Pancreas (tissue), 10 donors: ENCODE data around the gene FOXRED1. TPM values are rescaled to one million over a fixed set of nuclear protein-coding genes. Genes with fewer than 3 reads are reported as not detected.
A peak's percentile ranks its signal among the peaks of the same experiment; 100 is the strongest.

Experiments
- ATAC-seq, 4 donors: fragments of 200-7000 bp; cut with Tn5 transposase; one replicate each; pipeline versions ENCODE4 v1.8.0 to v1.9.1; 2020; ENCODE audit warnings: mild to moderate bottlenecking in 4 of 4, moderate library complexity in 4 of 4
- DNase-seq, 6 donors: peaks; one replicate each; pipeline ENCODE4 v3.0.0-alpha.2; 2020
- FAIRE-seq: peaks from 2 replicates; lab custom pipeline; 2012; peaks lifted over from hg19 to GRCh38; lab: Jason Lieb, UNC
- H3K27ac ChIP-seq, 4 donors: fragments of 200-600 bp; sonication (generic); 1 replicate in 3 of 4; 2 replicates in 1 of 4; pipeline versions ENCODE4 v1.5.0 to v1.8.0; 2020
- H3K27me3 ChIP-seq, 4 donors: fragments of 200-600 bp; one replicate each; pipeline ENCODE4 v1.8.0; 2021
- H3K36me3 ChIP-seq, 3 donors: fragments of 200-600 bp; sonication (generic) in 1 of 3; one replicate each; pipeline versions ENCODE4 v1.5.0 to v1.8.0; 2020 to 2021
- H3K4me1 ChIP-seq, 3 donors: fragments of 200-600 bp; one replicate each; pipeline ENCODE4 v1.8.0; 2021
- H3K4me3 ChIP-seq, 4 donors: fragments of 200-600 bp; sonication (generic) in 2 of 4; one replicate each; pipeline versions ENCODE4 v1.5.0 to v1.8.0; 2020 to 2021
- H3K9me3 ChIP-seq, 4 donors: fragments of 200-600 bp; one replicate each; pipeline ENCODE4 v1.8.0; 2021
- CTCF ChIP-seq, 4 donors: fragments of 200-600 bp; sonication (generic) in 3 of 4; IDR thresholded peaks; one replicate each; pipeline versions ENCODE4 v1.5.0 to v1.8.0; 2021; ENCODE audit warnings: antibody characterized with exemption in 4 of 4
- WGBS, 2 donors: extraction: QIAGEN DNeasy Blood & Tissue Kit; methylation state at CpG; one replicate each; pipeline ENCODE4 v1.1.7; 2013; 5-methylcytosine and 5-hydroxymethylcytosine counted together
- intact Hi-C, 3 donors: fragments of 100-400 bp; cut with DNase I; formaldehyde crosslinking; loops; one replicate each; pipeline versions ENCODE4 v1.11.1 to v1.14.2; 2022
- polyA plus RNA-seq, 2 donors: library from polyadenylated mRNA; stranded (reverse); fragments of 200-250 nt; gene quantifications; one replicate each; pipeline ENCODE4 v1.2.3, GENCODE V29; 2013
- total RNA-seq, 6 donors: library from RNA; stranded (reverse); fragmentation: NEBNext Ultra II Directional in 4 of 6; extraction: Animal tissue kit (Norgen Biotek cat#: 25700) in 4 of 6; gene quantifications; one replicate each; pipeline versions ENCODE4 v1.2.1 to v1.2.4, GENCODE V29; 2021 to 2023
- donor health status: healthy with polysubstance abuse.
- donor health status: DM: no; HTN: no; CAD: no; lungs with moderate emphysema.
- donor health status: DM: no; HTN: no; CAD: no.
- donor health status: control.
- donor health status: control.
- donor health status: Bipolar disorder and iron deficiency.
- donor health status: DM: yes; HTN: yes; CAD: no.
- donor health status: DM: no; HTN: no; CAD: no.
- donor health status: DM: no; HTN: no; CAD: no.
- donor health status: DM: yes; HTN: yes; CAD: no.

FOXRED1 gene
- total and polyA plus RNA-seq, 8 donors = 6.3 to 29.4 (median 11.5) TPM

- Histone ChIP-seq H3K36me3 (peaks cover 17 to 54% (median 44%) of the 10 kb centered on the region in 3 donors), H3K27ac (no peak overlapping the region), H3K4me1 (peaks cover 4 to 12% (median 10%) of the 10 kb centered on the region in 3 donors), H3K9me3 (no peaks in the 10 kb centered on the region), H3K27me3 (no peaks in the 10 kb centered on the region), H3K4me3 (no peak overlapping the region)
- ATAC-seq (no peak), DNase-seq (no peak), FAIRE-seq (no peak)
- intact Hi-C loops = no loop called here
- 75 to 83% methylated on average over 8 of the region's 8 CpGs for WGBS, 2 donors
- no peak for TF ChIP-seq CTCF (IDR thresholded peaks at IDR 0.05)
These were observed 3.1 kb upstream of the FOXRED1 start for GRCh38 chr11:126265811-126266210.

GRCh38 chr11:126267650-126268049 lies 1.3 kb upstream of the FOXRED1 start:
- intact Hi-C loops = no loop called here
- no peaks in the 10 kb centered on the region for H3K9me3 ChIP-seq
- DNase-seq (peak; percentile 64 to 90 (median 84)), FAIRE-seq (no peak), ATAC-seq (peak; percentile 49 to 59 (median 52))
- peak overlapping the region; percentile 83 to 90 (median 88) for H3K27ac ChIP-seq
- H3K4me3 ChIP-seq = peak overlapping the region; percentile 52 to 84 (median 76)
- H3K36me3 ChIP-seq = peaks cover 17 to 45% (median 41%) of the 10 kb centered on the region in 3 donors
- 19 to 29% methylated on average over 6 of the region's 6 CpGs for WGBS, 2 donors
- no peak for TF ChIP-seq CTCF (IDR thresholded peaks at IDR 0.05)
- H3K27me3 ChIP-seq = no peaks in the 10 kb centered on the region
- H3K4me1 ChIP-seq = peaks cover 4 to 12% (median 10%) of the 10 kb centered on the region in 3 donors

- no peak for TF ChIP-seq CTCF (IDR thresholded peaks at IDR 0.05)
- Histone ChIP-seq H3K9me3 (no peaks in the 10 kb centered on the region), H3K27ac (peak overlapping the region; percentile 83 to 90 (median 88)), H3K4me3 (peak overlapping the region; percentile 52 to 84 (median 76)), H3K4me1 (peaks cover 4 to 12% (median 10%) of the 10 kb centered on the region in 3 donors), H3K27me3 (no peaks in the 10 kb centered on the region), H3K36me3 (peaks cover 15 to 39% (median 36%) of the 10 kb centered on the region in 3 donors)
- DNase-seq (peak in 2 of 6 donors; percentile 29 to 35), ATAC-seq (peak; percentile 8 to 18 (median 10)), FAIRE-seq (no peak)
- WGBS, 2 donors = 0 to 1% methylated on average over 23 of the region's 23 CpGs
- intact Hi-C loops = no loop called here
These were observed 620 bp upstream of the FOXRED1 start for GRCh38 chr11:126268361-126268707.

GRCh38 chr11:126277322-126277721 lies 8.4 kb downstream of the FOXRED1 start:
- no peak for ATAC-seq

More at GRCh38 chr11:126277322-126277721, 8.4 kb downstream of the FOXRED1 start:
- 92 to 93% methylated on average over 11 of the region's 11 CpGs for WGBS, 2 donors
- no peaks in the 10 kb centered on the region for H3K27me3 ChIP-seq
- no peaks in the 10 kb centered on the region for H3K9me3 ChIP-seq
- TF ChIP-seq CTCF (IDR thresholded peaks at IDR 0.05) = no peak
- no peak for FAIRE-seq
- no peaks in the 10 kb centered on the region for H3K36me3 ChIP-seq
- no peak overlapping the region for H3K4me3 ChIP-seq
- no peak overlapping the region for H3K27ac ChIP-seq
- H3K4me1 ChIP-seq = peaks cover 0 to 6% (median 3%) of the 10 kb centered on the region in 3 donors
- intact Hi-C loops = no loop called here
- no peak for DNase-seq
